GM21367 (cell line): Measurements from ENCODE around the gene RBP7.

Source experiments
- ATAC-seq: cut with Tn5 transposase; IDR thresholded peaks from one replicate; pipeline ENCODE4 v1.9.1; 2021; ENCODE audit not compliant: unreplicated experiment

RBP7 gene

DNA sequence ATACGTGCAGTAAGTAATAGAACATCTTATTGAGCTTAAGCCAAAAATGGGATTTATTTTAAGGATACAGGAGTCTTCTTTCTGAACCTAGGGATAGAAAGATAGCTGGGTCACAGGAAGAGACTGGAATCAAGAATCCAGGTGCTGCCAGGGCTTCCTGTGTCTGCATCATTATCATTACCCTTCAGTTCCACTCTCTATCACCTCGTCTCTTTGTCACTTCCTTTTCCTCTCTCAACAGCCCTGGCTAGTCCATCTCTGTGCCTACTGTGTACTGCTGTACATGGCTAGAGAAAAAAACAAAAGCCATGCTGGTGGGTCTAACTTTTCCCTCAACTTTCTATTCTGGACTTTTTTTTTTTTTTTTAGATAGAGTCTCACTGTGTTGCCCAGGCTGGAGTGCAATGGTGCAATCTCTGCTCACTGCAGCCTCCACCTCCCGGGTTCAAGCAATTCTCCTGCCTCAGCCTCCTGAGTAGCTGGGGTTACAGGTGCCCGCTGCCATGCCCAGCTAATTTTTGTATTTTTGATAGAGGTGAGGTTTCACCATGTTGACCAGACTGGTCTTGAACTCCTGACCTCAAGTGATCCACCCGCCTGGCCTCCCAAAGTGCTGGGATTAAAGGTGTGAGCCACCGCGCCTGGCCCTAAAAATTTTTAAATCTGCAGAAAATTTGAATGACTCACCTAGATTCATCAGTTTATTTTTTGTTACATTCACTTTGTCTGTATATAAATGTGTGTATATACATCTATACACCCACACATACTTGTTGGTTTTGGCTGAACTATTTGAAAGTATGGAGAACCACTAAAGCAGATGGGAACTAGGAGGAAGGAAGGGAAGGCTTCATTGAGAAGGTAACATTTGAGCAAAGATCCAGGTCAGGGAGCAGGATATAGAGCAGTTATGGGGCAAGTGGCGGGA is 67.7 kb downstream of the RBP7 start:
- ATAC-seq: no peak

DNA sequence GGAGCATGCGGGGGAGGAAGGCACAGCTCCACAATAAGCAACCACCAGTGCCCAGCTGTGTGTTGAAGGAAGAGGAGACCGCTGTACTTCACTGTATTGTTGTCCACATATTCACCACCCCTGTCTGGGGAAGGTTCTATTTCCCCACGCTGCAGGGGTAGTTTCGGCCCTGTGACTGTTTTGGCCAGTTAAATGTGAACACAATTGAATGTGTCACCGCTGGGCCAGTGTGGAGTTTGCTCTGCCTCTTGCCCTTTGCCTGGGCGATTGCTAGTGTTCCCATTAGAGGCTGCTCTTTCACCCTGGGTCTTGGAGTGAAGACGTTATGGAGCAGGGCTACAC is 68.3 kb downstream of the RBP7 start:
- no peak for ATAC-seq
